Parathyroid adenoma (tissue), 2 donors: ENCODE measurements around the gene CYP26B1.

ENCODE experiments used
- H2AFZ ChIP-seq: fragments of 300-600 bp; sonication (generic); one replicate; pipeline ENCODE4 v1.7.0; 2017; ENCODE audit warnings: antibody characterized with exemption, mild to moderate bottlenecking
- H3K27ac ChIP-seq: fragments of 300-600 bp; sonication (generic); one replicate; pipeline ENCODE4 v1.7.0; 2017
- H3K27me3 ChIP-seq: fragments of 300-600 bp; sonication (generic); one replicate; pipeline ENCODE4 v1.7.0; 2017; ENCODE audit warnings: low read length; ENCODE audit not compliant: control insufficient read depth, insufficient read depth
- H3K36me3 ChIP-seq: fragments of 300-600 bp; sonication (generic); one replicate; pipeline ENCODE4 v1.7.0; 2017; ENCODE audit warnings: low read length; ENCODE audit not compliant: control insufficient read depth, insufficient read depth
- H3K4me1 ChIP-seq: fragments of 300-600 bp; sonication (generic); one replicate; pipeline ENCODE4 v1.7.0; 2017; ENCODE audit warnings: control low read depth
- H3K4me2 ChIP-seq: fragments of 300-600 bp; sonication (generic); one replicate; pipeline ENCODE4 v1.7.0; 2017; ENCODE audit warnings: low read length
- H3K4me3 ChIP-seq: fragments of 300-600 bp; sonication (generic); one replicate; pipeline ENCODE4 v1.7.0; 2017; ENCODE audit warnings: low read depth, low read length
- H3K79me2 ChIP-seq: fragments of 300-600 bp; sonication (generic); one replicate; pipeline ENCODE4 v1.7.0; 2017; ENCODE audit warnings: control low read depth
- H3K9ac ChIP-seq: fragments of 300-600 bp; sonication (generic); one replicate; pipeline ENCODE4 v1.7.0; 2017; ENCODE audit warnings: mild to moderate bottlenecking
- H3K9me3 ChIP-seq: fragments of 300-600 bp; sonication (generic); one replicate; pipeline ENCODE4 v1.7.0; 2017; ENCODE audit warnings: low read length; ENCODE audit not compliant: control insufficient read depth
- CTCF ChIP-seq: fragments of 300-600 bp; sonication (generic); IDR thresholded peaks from one replicate; pipeline ENCODE4 v1.7.0; 2017; ENCODE audit warnings: antibody characterized with exemption, mild to moderate bottlenecking
- donor health status: primary hyperparathyroidism.

The CYP26B1 gene

GRCh38 chr2:72144274-72144631 is 3.4 kb downstream of the CYP26B1 start:
- H3K4me1 ChIP-seq = peaks cover 3% of the 10 kb centered on the region

GRCh38 chr2:72143441-72144273 is 4.0 kb downstream of the CYP26B1 start:
- H3K9ac ChIP-seq = no peak overlapping the region
- no peaks in the 10 kb centered on the region for H3K36me3 ChIP-seq
- peak overlapping the region; percentile 74 for H3K4me2 ChIP-seq
- H3K79me2 ChIP-seq = no peaks in the 10 kb centered on the region
- H2AFZ ChIP-seq = peak overlapping the region; percentile 20
- peaks cover 11% of the 10 kb centered on the region for H3K27me3 ChIP-seq
- H3K27ac ChIP-seq = no peak overlapping the region
- H3K4me3 ChIP-seq = peak overlapping the region; percentile 50
- TF ChIP-seq CTCF = no peak
- H3K9me3 ChIP-seq = no peaks in the 10 kb centered on the region
- H3K4me1 ChIP-seq = peaks cover 3% of the 10 kb centered on the region

More at GRCh38 chr2:72144274-72144631, 3.4 kb downstream of the CYP26B1 start:
- Histone ChIP-seq H2AFZ (no peak overlapping the region), H3K9ac (no peak overlapping the region), H3K27me3 (peaks cover 11% of the 10 kb centered on the region), H3K27ac (no peak overlapping the region), H3K36me3 (no peaks in the 10 kb centered on the region), H3K4me2 (peak overlapping the region; percentile 88), H3K9me3 (no peaks in the 10 kb centered on the region), H3K4me3 (peak overlapping the region; percentile 61), H3K79me2 (no peaks in the 10 kb centered on the region)
- no peak for TF ChIP-seq CTCF

GRCh38 chr2:72142570-72143440 is 4.9 kb downstream of the CYP26B1 start:
- no peaks in the 10 kb centered on the region for H3K36me3 ChIP-seq
- H3K9me3 ChIP-seq = no peaks in the 10 kb centered on the region
- peak overlapping the region; percentile 50 for H3K4me3 ChIP-seq
- no peak overlapping the region for H3K27ac ChIP-seq
- H3K9ac ChIP-seq = no peak overlapping the region
- TF ChIP-seq CTCF = no peak
- peak overlapping the region; percentile 22 for H2AFZ ChIP-seq
- H3K79me2 ChIP-seq = no peaks in the 10 kb centered on the region
- H3K27me3 ChIP-seq = peaks cover 11% of the 10 kb centered on the region
- H3K4me2 ChIP-seq = peak overlapping the region; percentile 74
- peaks cover 3% of the 10 kb centered on the region for H3K4me1 ChIP-seq

- H3K4me3 ChIP-seq = no peak overlapping the region
- peaks cover 3% of the 10 kb centered on the region for H3K4me1 ChIP-seq
- H2AFZ ChIP-seq = no peak overlapping the region
- H3K9me3 ChIP-seq = no peaks in the 10 kb centered on the region
- H3K79me2 ChIP-seq = no peaks in the 10 kb centered on the region
- H3K9ac ChIP-seq = no peak overlapping the region
- no peaks in the 10 kb centered on the region for H3K36me3 ChIP-seq
- no peak overlapping the region for H3K4me2 ChIP-seq
- H3K27ac ChIP-seq = no peak overlapping the region
- H3K27me3 ChIP-seq = peaks cover 7% of the 10 kb centered on the region
- TF ChIP-seq CTCF = no peak
These were observed 5.7 kb downstream of the CYP26B1 start for GRCh38 chr2:72141881-72142451.
